ENCODE measurements around the gene NDUFAF8. TPM values are rescaled to one million over a fixed set of nuclear protein-coding genes. Genes with fewer than 3 reads are reported as not detected.
A peak's percentile ranks its signal among the peaks of the same experiment; 100 is the strongest.
"Not testable (repeated sequence)": the region's sequence is repeated elsewhere in the genome, so short reads cannot be mapped to it uniquely, and the experiment has no call there.

NDUFAF8 gene
- total and polyA plus RNA-seq, 4 donors, result 20.2 to 46.5 (median 26.9) TPM

DNA sequence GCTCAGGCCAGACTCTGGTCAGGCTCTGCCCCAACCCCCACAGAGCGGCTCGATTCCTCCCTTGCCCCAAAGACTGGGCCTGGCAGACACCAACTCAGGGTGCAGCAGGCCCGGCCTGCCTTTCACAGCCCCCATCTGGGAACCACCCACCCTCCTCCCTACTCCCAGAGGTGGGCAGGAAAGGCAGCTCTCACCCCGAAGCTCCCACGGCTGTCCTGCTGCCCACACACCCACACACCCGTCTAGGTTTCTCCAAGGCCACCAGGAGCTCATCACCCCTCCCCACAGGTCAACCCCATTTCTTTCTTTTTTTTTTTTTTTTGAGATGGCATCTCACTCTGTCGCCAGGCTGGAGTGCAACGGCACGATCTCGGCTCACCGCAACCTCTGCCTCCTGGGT is 20.1 kb upstream of the NDUFAF8 start:
- no peak for ATAC-seq (ENCODE audit: low FRiP score)

DNA sequence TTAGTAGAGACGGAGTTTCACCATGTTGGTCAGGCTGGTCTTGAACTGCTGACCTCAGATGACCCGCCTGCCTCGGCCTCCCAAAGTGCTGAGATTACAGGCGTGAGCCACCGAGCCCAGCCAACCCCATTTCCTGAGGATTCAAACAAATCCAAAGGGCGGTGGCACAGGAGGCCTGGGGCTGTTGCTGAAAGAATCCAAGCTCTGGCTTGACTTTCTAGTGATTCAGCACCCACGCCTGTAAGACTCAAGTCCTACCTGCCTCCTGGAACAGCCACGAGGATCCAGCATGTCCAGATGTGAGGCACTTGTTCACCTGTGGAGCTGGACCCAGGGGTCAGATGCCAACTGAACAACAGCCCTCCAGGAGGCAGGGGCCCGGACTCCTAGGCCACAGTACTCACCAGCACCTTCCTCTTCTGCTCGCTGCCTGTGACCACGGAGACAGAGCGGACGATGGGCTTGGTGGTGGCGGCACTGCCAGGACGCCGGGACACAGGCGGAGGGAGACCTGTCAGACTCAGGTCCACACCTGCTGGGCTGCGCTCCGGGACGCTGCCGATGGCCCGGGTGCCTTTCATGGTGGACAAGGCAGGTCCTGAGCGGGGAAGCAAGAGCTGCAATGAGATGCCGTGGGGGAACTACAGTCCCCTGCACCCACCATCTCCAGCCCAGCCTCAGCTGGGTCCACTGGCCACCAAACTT is 19.5 kb upstream of the NDUFAF8 start:
- H3K4me3 ChIP-seq (ENCODE audit: low read length in 2 of 2), result no peak overlapping the region
- 95 to 96% methylated on average over 24 of the region's 24 CpGs for WGBS, 2 donors
- no peaks in the 10 kb centered on the region for H3K4me1 ChIP-seq (ENCODE audit: control insufficient read depth in 1 of 2, insufficient read depth in 2 of 2, low read length in 2 of 2)
- no peaks in the 10 kb centered on the region for H3K36me3 ChIP-seq (ENCODE audit: control insufficient read depth in 1 of 2, insufficient read depth in 2 of 2, low read length in 1 of 2)
- no peak for DNase-seq
- no peaks in the 10 kb centered on the region for H3K9me3 ChIP-seq (ENCODE audit: control insufficient read depth, low read length)
- no peak for ATAC-seq (ENCODE audit: low FRiP score)
- intact Hi-C loops (cut with DNase I), result no loop called here
- H3K27me3 ChIP-seq (ENCODE audit: control insufficient read depth in 1 of 2, insufficient read depth in 2 of 2, low read length in 1 of 2), result no peaks in the 10 kb centered on the region
- no peak overlapping the region for H3K27ac ChIP-seq (ENCODE audit: low read depth in 1 of 2, low read length in 2 of 2)

More for the DNA sequence above, 20.1 kb upstream of the NDUFAF8 start:
- Histone ChIP-seq H3K9me3 (ENCODE audit: control insufficient read depth, low read length) (no peaks in the 10 kb centered on the region), H3K36me3 (ENCODE audit: control insufficient read depth in 1 of 2, insufficient read depth in 2 of 2, low read length in 1 of 2) (no peaks in the 10 kb centered on the region), H3K4me1 (ENCODE audit: control insufficient read depth in 1 of 2, insufficient read depth in 2 of 2, low read length in 2 of 2) (no peaks in the 10 kb centered on the region), H3K27ac (ENCODE audit: low read depth in 1 of 2, low read length in 2 of 2) (no peak overlapping the region), H3K4me3 (ENCODE audit: low read length in 2 of 2) (no peak overlapping the region), H3K27me3 (ENCODE audit: control insufficient read depth in 1 of 2, insufficient read depth in 2 of 2, low read length in 1 of 2) (no peaks in the 10 kb centered on the region)
- intact Hi-C loops (cut with DNase I), result no loop called here
- 95 to 96% methylated on average over 11 of the region's 11 CpGs for WGBS, 2 donors
- no peak for DNase-seq

DNA sequence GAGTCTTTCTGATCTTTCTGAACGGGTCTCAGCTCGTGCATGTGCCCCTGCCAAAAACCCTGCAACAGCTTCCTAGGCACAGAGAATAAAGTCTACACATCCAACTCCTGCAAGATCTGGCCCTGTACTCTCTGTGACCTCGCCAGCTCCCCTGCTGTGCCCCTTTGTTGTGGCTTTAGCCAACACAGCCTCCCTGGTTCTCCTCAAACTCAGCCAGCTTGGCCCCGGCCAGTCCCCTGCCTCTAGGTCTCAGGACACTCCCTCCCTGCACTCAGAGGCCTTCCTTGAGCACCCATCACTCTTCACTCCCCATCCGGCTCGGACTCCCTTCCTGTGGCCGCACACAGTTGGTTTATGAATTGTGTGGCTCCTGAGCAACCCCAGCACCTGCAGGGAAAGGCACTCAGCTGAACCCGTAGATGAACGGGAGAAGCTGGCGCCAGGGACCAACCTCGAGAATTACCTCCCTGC is 17.7 kb upstream of the NDUFAF8 start:
- Histone ChIP-seq H3K27me3 (ENCODE audit: control insufficient read depth in 1 of 2, insufficient read depth in 2 of 2, low read length in 1 of 2) (no peaks in the 10 kb centered on the region), H3K4me1 (ENCODE audit: control insufficient read depth in 1 of 2, insufficient read depth in 2 of 2, low read length in 2 of 2) (no peaks in the 10 kb centered on the region), H3K36me3 (ENCODE audit: control insufficient read depth in 1 of 2, insufficient read depth in 2 of 2, low read length in 1 of 2) (no peaks in the 10 kb centered on the region), H3K27ac (ENCODE audit: low read depth in 1 of 2, low read length in 2 of 2) (no peak overlapping the region), H3K9me3 (ENCODE audit: control insufficient read depth, low read length) (no peaks in the 10 kb centered on the region), H3K4me3 (ENCODE audit: low read length in 2 of 2) (no peak overlapping the region)
- DNase-seq, result no peak
- ATAC-seq (ENCODE audit: low FRiP score), result no peak
- 69 to 73% methylated on average over 11 of the region's 11 CpGs for WGBS, 2 donors
- intact Hi-C loops (cut with DNase I), result no loop called here

DNA sequence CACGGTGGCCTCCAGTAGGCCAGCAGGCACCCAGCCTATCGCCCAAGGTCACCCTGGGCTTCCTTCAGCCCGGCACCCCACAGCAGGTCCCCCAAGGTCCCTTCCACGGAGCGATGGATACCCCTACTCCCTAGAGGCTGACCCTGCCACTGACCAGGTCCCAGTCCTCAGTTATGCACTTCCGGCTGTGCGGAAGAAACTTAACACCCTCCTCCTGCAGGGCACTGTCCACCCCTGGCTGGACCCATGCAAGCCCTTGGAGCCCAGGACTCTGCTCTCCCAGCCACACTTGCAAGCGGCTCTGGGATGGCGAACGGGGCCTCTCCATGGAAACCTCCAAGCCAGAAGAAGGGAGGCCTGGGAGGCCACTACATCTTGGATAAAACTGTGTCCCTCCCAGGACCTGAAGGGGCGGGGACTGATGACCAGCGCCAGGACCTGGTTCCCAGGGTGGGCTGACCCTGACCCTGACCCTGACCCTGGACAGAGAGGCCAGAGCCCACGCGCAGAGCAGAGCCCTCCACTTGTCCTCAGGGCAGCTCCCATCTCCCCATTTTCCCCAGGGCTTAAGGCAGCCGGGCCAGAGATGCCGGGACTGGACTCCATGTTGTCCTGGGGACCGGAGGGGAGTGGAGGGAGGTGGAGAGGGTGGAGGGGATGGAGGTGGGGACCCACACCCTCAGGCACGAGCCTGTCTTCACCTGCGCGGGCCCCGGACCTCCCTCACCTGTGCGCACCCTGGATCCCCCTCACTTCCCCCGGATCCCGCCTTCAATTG is 17.1 kb upstream of the NDUFAF8 start:
- Histone ChIP-seq H3K4me1 (ENCODE audit: control insufficient read depth in 1 of 2, insufficient read depth in 2 of 2, low read length in 2 of 2) (no peaks in the 10 kb centered on the region), H3K4me3 (ENCODE audit: low read length in 2 of 2) (peak overlapping the region; percentile 19 to 59), H3K27ac (ENCODE audit: low read depth in 1 of 2, low read length in 2 of 2) (no peak overlapping the region), H3K36me3 (ENCODE audit: control insufficient read depth in 1 of 2, insufficient read depth in 2 of 2, low read length in 1 of 2) (no peaks in the 10 kb centered on the region), H3K9me3 (ENCODE audit: control insufficient read depth, low read length) (no peaks in the 10 kb centered on the region), H3K27me3 (ENCODE audit: control insufficient read depth in 1 of 2, insufficient read depth in 2 of 2, low read length in 1 of 2) (no peaks in the 10 kb centered on the region)
- intact Hi-C loops (cut with DNase I), result loop anchor here in 1 of 2 donors (2.0 kb wide), 1 partner anchor 17 kb away; the partner anchor contains the start of genes NDUFAF8 and TEPSIN
- DNase-seq (no peak), ATAC-seq (ENCODE audit: low FRiP score) (no peak)
- 19 to 24% methylated on average over 19 to 24 of the region's 24 CpGs for WGBS, 2 donors

DNA sequence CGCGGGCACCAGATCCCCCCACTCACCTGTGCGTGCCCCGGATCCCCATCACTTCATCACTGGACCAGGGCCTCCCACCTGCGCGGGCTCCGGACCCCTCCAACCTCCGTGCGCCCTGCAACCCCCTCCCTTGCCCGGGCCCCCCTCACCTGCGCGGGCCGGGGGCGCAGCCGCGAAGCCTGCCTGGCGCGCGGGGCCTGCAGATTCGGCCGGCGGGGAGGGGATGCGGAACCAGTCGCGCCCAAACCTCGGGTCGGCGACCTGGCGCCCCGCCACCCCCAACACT is 16.6 kb upstream of the NDUFAF8 start:
- intact Hi-C loops (cut with DNase I), result loop anchor here in 1 of 2 donors (2.0 kb wide), 1 partner anchor 16 kb away; the partner anchor contains the start of genes NDUFAF8 and TEPSIN
- H3K9me3 ChIP-seq (ENCODE audit: control insufficient read depth, low read length), result no peaks in the 10 kb centered on the region
- no peaks in the 10 kb centered on the region for H3K4me1 ChIP-seq (ENCODE audit: control insufficient read depth in 1 of 2, insufficient read depth in 2 of 2, low read length in 2 of 2)
- H3K4me3 ChIP-seq (ENCODE audit: low read length in 2 of 2), result peak overlapping the region; percentile 19 to 59
- ATAC-seq (ENCODE audit: low FRiP score), result no peak
- WGBS, 2 donors, result 1% methylated on average over 28 to 30 of the region's 30 CpGs
- no peaks in the 10 kb centered on the region for H3K36me3 ChIP-seq (ENCODE audit: control insufficient read depth in 1 of 2, insufficient read depth in 2 of 2, low read length in 1 of 2)
- no peak for DNase-seq
- no peaks in the 10 kb centered on the region for H3K27me3 ChIP-seq (ENCODE audit: control insufficient read depth in 1 of 2, insufficient read depth in 2 of 2, low read length in 1 of 2)
- H3K27ac ChIP-seq (ENCODE audit: low read depth in 1 of 2, low read length in 2 of 2), result no peak overlapping the region

DNA sequence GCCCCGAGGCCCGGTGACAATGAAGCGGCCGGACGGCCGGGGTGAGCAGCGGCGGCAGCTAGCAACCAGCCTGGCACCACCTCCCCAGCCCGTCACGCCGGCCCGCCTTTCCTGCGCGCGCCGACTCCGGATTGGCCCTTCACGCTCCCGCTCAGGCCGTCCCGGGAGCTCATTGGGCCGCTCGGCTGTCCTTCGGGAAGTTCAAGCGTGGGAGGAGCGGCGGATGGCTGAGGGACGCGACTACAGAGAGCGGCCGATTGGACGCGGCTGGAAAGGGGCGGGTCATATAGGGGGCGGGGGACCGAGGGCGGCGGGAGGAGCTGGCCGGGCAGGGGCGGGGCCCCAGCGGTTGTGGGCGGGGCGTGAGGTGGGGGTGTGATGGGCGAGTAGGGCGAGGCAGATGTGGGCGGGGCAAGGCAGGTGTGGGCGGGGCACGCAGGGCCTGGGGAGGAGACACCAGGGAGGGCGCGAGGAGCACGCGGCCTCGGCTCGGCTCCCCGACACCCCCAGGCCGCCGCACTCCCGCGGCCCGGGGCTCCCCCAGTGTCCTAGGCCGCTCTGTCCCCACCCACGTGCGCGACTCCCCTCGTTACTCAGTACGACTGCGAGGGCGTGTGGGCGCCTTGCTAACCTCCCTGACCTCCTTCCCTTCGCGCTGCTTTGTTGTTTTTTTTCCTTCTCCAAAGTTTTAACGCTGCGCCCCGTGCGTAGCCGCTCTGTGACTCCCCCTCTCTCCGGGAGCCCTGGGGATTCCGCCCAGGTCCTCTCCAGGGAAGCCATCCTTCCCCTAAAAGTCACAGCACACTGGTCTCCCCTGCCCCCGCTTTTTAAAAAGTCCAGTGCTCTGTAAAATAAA is 16.0 kb upstream of the NDUFAF8 start, which contains the start of gene CEP131:
TSS of gene CEP131 (minus strand) at position 60 of the 856 bp plus-strand sequence. CDS start 2,909 bp downstream, outside the sequence.
- intact Hi-C loops (cut with DNase I), result loop anchor here in 1 of 2 donors (2.0 kb wide), 1 partner anchor 16 kb away; the partner anchor contains the start of genes NDUFAF8 and TEPSIN

DNA sequence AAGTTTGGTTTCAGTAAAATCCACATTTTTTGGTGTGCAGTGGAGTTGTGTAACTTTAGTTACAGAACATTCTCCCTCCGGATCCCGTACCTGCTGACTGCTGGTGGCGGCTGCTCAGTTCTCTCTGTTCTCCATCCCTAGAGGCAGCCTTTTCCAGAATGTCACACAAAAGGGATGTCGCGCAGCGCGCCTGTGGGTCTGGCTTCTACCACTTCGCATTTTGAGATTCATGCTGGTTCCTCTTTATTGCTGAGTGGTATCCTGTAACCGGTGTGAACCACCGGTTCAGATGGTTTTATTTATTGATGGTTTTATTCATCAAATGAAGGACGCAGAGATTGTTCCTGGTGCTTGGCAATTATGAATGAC is 15.4 kb upstream of the NDUFAF8 start:
- Histone ChIP-seq H3K27me3 (ENCODE audit: control insufficient read depth in 1 of 2, insufficient read depth in 2 of 2, low read length in 1 of 2) (no peaks in the 10 kb centered on the region), H3K36me3 (ENCODE audit: control insufficient read depth in 1 of 2, insufficient read depth in 2 of 2, low read length in 1 of 2) (no peaks in the 10 kb centered on the region), H3K4me3 (ENCODE audit: low read length in 2 of 2) (no peak overlapping the region), H3K9me3 (ENCODE audit: control insufficient read depth, low read length) (no peaks in the 10 kb centered on the region), H3K4me1 (ENCODE audit: control insufficient read depth in 1 of 2, insufficient read depth in 2 of 2, low read length in 2 of 2) (no peaks in the 10 kb centered on the region), H3K27ac (ENCODE audit: low read depth in 1 of 2, low read length in 2 of 2) (no peak overlapping the region)
- ATAC-seq (ENCODE audit: low FRiP score), result no peak
- intact Hi-C loops (cut with DNase I), result loop anchor here in 1 of 2 donors (2.0 kb wide), 1 partner anchor 15 kb away; the partner anchor contains the start of genes NDUFAF8 and TEPSIN
- WGBS, 2 donors, result 11 to 13% methylated on average over 11 of the region's 11 CpGs
- no peak for DNase-seq

More for the DNA sequence above, 16.0 kb upstream of the NDUFAF8 start, which contains the start of gene CEP131:
- Histone ChIP-seq H3K36me3 (ENCODE audit: control insufficient read depth in 1 of 2, insufficient read depth in 2 of 2, low read length in 1 of 2) (no peaks in the 10 kb centered on the region), H3K9me3 (ENCODE audit: control insufficient read depth, low read length) (no peaks in the 10 kb centered on the region), H3K27me3 (ENCODE audit: control insufficient read depth in 1 of 2, insufficient read depth in 2 of 2, low read length in 1 of 2) (no peaks in the 10 kb centered on the region), H3K4me3 (ENCODE audit: low read length in 2 of 2) (peak within 1 kb of the TSS; percentile 19 to 59), H3K27ac (ENCODE audit: low read depth in 1 of 2, low read length in 2 of 2) (no peak within 1 kb of the TSS), H3K4me1 (ENCODE audit: control insufficient read depth in 1 of 2, insufficient read depth in 2 of 2, low read length in 2 of 2) (no peaks in the 10 kb centered on the region)
- 0 to 1% methylated on average over 57 to 79 of the region's 79 CpGs for WGBS, 2 donors
- DNase-seq (peak; percentile 100), ATAC-seq (ENCODE audit: low FRiP score) (peak; percentile 99)

DNA sequence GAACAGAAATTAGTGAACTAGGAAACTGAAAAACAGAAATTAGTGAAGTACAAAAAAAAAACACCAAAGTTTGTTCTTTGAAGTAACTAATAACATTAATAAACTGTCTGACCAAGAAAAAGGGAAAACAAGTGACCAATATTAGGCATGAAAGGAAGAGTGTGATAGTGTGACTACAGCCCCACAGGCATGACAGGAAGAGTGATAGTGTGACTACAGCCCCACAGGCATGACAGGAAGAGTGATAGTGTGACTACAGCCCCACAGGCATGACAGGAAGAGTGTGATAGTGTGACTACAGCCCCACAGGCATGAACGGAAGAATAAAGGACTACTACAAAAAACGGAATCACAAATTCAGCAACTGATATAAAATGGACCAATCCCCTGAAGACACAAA is 11.5 kb upstream of the NDUFAF8 start:
- not testable (repeated sequence) for ATAC-seq (ENCODE audit: low FRiP score)

More for the DNA sequence above, 11.5 kb upstream of the NDUFAF8 start:
- H3K4me3 ChIP-seq (ENCODE audit: low read length in 2 of 2); DNase-seq; H3K27me3 ChIP-seq (ENCODE audit: control insufficient read depth in 1 of 2, insufficient read depth in 2 of 2, low read length in 1 of 2); H3K27ac ChIP-seq (ENCODE audit: low read depth in 1 of 2, low read length in 2 of 2); H3K9me3 ChIP-seq (ENCODE audit: control insufficient read depth, low read length); H3K36me3 ChIP-seq (ENCODE audit: control insufficient read depth in 1 of 2, insufficient read depth in 2 of 2, low read length in 1 of 2); H3K4me1 ChIP-seq (ENCODE audit: control insufficient read depth in 1 of 2, insufficient read depth in 2 of 2, low read length in 2 of 2); intact Hi-C loops (cut with DNase I): not testable (repeated sequence)
- 75 to 90% methylated on average over 2 of the region's 2 CpGs for WGBS, 2 donors
